ENCODE data around the gene PGLYRP3.

PGLYRP3 gene

DNA sequence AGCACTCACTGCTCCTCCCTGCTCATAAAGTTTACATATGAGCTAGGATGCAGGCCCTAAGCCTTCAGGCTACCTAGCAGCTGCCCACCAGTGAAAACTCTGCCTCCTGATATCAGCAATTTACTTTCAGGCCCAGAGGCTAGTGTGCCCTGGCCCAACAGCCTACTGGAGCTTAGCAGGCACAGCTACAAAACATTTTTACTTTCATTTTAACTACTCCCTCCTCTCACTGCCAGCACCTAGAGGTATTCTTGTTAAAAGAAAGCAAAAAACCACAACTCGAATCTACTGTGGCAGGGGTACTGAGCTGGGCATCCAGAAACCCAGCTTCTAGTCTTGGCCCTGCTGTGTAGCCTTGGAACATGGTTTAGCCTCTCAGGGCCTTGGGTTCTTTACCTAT is 59.1 kb downstream of the PGLYRP3 start:
- no peak for DNase-seq

DNA sequence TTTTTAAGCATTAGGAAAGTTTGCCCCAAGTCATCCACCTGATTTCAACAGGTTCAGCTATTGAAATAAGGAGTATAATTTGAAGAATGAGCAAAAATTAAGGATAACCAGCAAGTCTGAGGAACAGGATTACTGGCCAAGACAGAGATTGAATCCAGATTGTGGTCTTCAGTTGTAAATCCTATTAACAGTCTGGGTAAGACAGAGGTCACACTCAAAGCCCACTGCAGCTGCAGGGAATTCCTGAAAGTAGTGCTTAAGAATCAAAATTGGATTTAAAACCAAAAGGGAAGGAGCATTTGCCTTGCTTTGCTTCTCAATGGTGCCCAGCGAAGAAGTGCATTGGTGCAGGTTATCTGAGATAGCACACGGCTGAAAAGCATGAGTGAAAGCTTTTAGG is 59.7 kb downstream of the PGLYRP3 start:
- DNase-seq: no peak

- peak; percentile 77 for DNase-seq
Observed at GRCh38 chr1:153251988-153252387, 60.8 kb downstream of the PGLYRP3 start.

- no peak for DNase-seq
Observed at GRCh38 chr1:153251562-153251961, 61.2 kb downstream of the PGLYRP3 start.

DNA sequence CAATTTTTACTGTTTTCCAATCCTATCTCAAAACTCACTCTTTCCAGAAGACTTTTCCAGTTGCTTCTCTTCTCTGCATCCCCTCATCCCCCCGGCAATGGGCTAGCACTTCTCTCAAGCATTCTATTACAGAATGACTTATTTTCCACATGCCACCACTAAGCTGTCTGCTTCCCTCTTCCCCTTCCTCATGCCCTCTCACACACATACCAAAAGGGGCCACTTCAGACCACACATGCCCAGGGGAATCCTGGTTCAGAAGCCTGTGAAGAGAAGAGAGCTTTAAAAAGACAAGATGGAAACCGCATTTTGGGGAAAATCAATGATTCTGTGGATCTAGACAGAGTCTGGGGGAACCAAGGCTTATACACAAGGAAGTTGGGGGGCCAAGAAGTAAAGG is 61.7 kb downstream of the PGLYRP3 start:
- no peak for DNase-seq

DNA sequence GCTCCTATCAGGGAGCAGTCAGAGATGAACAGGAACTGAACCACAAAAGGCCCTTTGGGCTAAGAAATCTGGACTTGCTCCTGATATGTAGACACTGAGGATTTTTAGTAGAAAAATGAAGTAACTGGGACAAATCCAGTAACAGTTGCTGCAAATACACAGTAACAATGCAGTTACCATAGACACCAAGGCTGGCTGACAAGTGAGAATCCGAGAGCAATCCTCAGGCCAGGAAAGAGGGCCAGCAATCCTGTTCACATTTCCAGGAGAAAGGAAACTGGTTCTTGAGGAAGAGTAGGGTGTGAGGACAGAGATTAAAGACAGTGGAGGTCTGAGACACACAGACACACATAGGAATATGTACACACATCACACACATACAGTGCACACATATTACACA is 62.6 kb downstream of the PGLYRP3 start:
- DNase-seq: no peak

GRCh38 chr1:153248176-153248879 is 64.4 kb downstream of the PGLYRP3 start:
- DNase-seq: no peak
